ENCODE results near the gene SLC1A4. TPM values are rescaled to one million over a fixed set of nuclear protein-coding genes. Genes with fewer than 3 reads are reported as not detected.

SLC1A4 gene
- total and polyA plus RNA-seq, 10 of the 15 experiments (the other 5 are each of a cell fraction or from before 2014, with no cell fraction given), result 10.8 to 43.2 (median 27.7) TPM

GRCh38 chr2:64950226-64951160 is 38.7 kb upstream of the SLC1A4 start:
- CTCF ChIA-PET, result interaction anchor here (0.7 to 20.4 kb wide), 5 partner anchors 29 to 199 kb away, joined by 3 to 413 read pairs (median 4); no protein-coding TSS in a partner anchor
- peak overlapping the region; percentile 54 for H3K4me2 ChIP-seq (ENCODE audit: control insufficient read depth, insufficient read depth)
- in situ Hi-C loops (cut with MboI), result no loop called here
- no peak for TF ChIP-seq YBX1 (IDR thresholded peaks at IDR 0.05)
- no peak for TF ChIP-seq SPI1 (IDR thresholded peaks at IDR 0.05; ENCODE audit: borderline replicate concordance, insufficient read depth, low read depth, low read length)
- TF ChIP-seq KLF5 (IDR thresholded peaks at IDR 0.05; ENCODE audit: partially characterized antibody), result no peak
- TF ChIP-seq NFIC (IDR thresholded peaks at IDR 0.05; ENCODE audit: low read depth, low read length), result no peak
- no peak for TF ChIP-seq CEBPZ (IDR thresholded peaks at IDR 0.05; ENCODE audit: low read depth, low read length)
- TF ChIP-seq SMAD1 (IDR thresholded peaks at IDR 0.05; ENCODE audit: low read depth, partially characterized antibody), result no peak
- no peak for TF ChIP-seq TAF1 (IDR thresholded peaks at IDR 0.05; ENCODE audit: borderline replicate concordance, low read depth, low read length)
- no peak for TF ChIP-seq TARDBP (IDR thresholded peaks at IDR 0.05; ENCODE audit: borderline replicate concordance)
- no peak; a peak in 1 of 4 replicates for TF ChIP-seq IKZF2 (IDR thresholded peaks at IDR 0.05)
- no peak for TF ChIP-seq KDM1A (IDR thresholded peaks at IDR 0.05; ENCODE audit: borderline replicate concordance)
- TF ChIP-seq STAT3 (IDR thresholded peaks at IDR 0.05; ENCODE audit: low read depth, low read length), result no peak
- no peak for TF ChIP-seq POLR2AphosphoS5 (IDR thresholded peaks at IDR 0.05; ENCODE audit: low read length)
- TF ChIP-seq FOS (IDR thresholded peaks at IDR 0.05; ENCODE audit: borderline replicate concordance, extremely low read depth, insufficient read length), result no peak
- no peak for TF ChIP-seq WRNIP1 (IDR thresholded peaks at IDR 0.05; ENCODE audit: borderline replicate concordance, low read depth, low read length)
- TF ChIP-seq IKZF1 (conservative IDR thresholded peaks at IDR 0.05), result no peak; the same call in 1 of the 2 replicates
- no peak for TF ChIP-seq NR2C2 (IDR thresholded peaks at IDR 0.05; ENCODE audit: borderline replicate concordance, control insufficient read depth, insufficient read length, low read depth)
- no peak for TF ChIP-seq PBX3 (IDR thresholded peaks at IDR 0.05; ENCODE audit: insufficient replicate concordance, low read depth, low read length)

More at GRCh38 chr2:64950226-64951160, 38.7 kb upstream of the SLC1A4 start:
- Histone ChIP-seq H3K9me3 (replicated peaks; ENCODE audit: control insufficient read depth, insufficient read depth, low read length) (peaks cover under 1% of the 10 kb centered on the region; the same call in 2 of the 3 replicates), H3K4me1 (ENCODE audit: control insufficient read depth, insufficient read depth, low read length) (peaks cover 28% of the 10 kb centered on the region), H3K36me3 (ENCODE audit: control insufficient read depth in 2 of 2, insufficient read depth in 2 of 2, low read length in 1 of 2) (no peaks in the 10 kb centered on the region), H3K79me2 (ENCODE audit: control insufficient read depth, insufficient read depth, low read length) (peaks cover 2% of the 10 kb centered on the region; the same call in 1 of the 2 replicates), H3K27me3 (replicated peaks in 1 of 2; ENCODE audit: control insufficient read depth in 2 of 2, insufficient read depth in 2 of 2, low read length in 1 of 2) (no peaks in the 10 kb centered on the region), H3K9ac (ENCODE audit: control insufficient read depth, insufficient read depth, low read length) (no peak overlapping the region), H2AFZ (ENCODE audit: control insufficient read depth, low read depth, low read length) (peak overlapping the region; percentile 28; the same call in 1 of the 2 replicates), H4K20me1 (ENCODE audit: control insufficient read depth, insufficient read depth) (no peaks in the 10 kb centered on the region), H3K27ac (ENCODE audit: control insufficient read depth, insufficient read depth) (peak overlapping the region; percentile 3; the same call in 1 of the 2 replicates), H3K4me3 (no peak overlapping the region)
- POLR2A ChIA-PET, result interaction anchor here (1.1 to 1.3 kb wide), 2 partner anchors 18 to 31 kb away, joined by 3 to 4 read pairs; no protein-coding TSS in a partner anchor
- RAD21 ChIA-PET (ENCODE audit: unreplicated experiment), result interaction anchor here (1.4 to 6.0 kb wide), 2 partner anchors 17 to 33 kb away, joined by 4 to 75 read pairs; no protein-coding TSS in a partner anchor
- 93% methylated on average over 14 of the region's 14 CpGs for WGBS (ENCODE audit: insufficient coverage, insufficient replicate concordance, low lambda C conversion rate, missing lambda C conversion rate)
- DNase-seq (ENCODE audit: low read depth, low spot score) (no peak), ATAC-seq (no peak), FAIRE-seq (no peak)
- BruUV-seq (replicated peaks), result no TSS peak
- intact Hi-C loops (cut with micrococcal nuclease; ENCODE audit: unreplicated experiment), result no loop called here
- SMC1A ChIA-PET (ENCODE audit: uncharacterized antibody, unreplicated experiment), result interaction anchor here (0.7 to 1.6 kb wide), 6 partner anchors 11 to 29 kb away, joined by 3 to 5 read pairs (median 4); no protein-coding TSS in a partner anchor

Data from GM12878 (cell line).